ENCODE measurements around the gene GHSR.

GHSR gene

GRCh38 chr3:172437713-172438112 is 10.5 kb downstream of the GHSR start:
- DNase-seq: no peak

DNA sequence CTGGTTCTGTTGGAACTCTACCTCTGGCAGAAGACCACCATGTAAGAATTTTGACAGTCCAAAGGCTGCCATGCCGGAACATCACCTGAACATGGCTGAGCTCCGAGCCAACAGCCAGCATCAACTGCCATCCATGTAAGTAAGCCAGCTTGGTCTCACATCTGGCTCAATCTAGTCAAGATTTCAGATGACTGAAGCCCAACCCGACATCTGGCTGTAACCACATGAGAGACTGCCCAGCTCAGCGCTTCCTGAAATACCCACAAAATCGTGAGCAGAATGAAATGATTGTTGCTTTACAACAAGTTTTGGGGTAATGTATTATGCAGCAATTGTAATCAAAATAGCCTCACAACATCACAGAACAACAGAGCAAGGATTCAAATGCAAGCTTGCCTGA is 32.9 kb downstream of the GHSR start:
- no peak for DNase-seq

DNA sequence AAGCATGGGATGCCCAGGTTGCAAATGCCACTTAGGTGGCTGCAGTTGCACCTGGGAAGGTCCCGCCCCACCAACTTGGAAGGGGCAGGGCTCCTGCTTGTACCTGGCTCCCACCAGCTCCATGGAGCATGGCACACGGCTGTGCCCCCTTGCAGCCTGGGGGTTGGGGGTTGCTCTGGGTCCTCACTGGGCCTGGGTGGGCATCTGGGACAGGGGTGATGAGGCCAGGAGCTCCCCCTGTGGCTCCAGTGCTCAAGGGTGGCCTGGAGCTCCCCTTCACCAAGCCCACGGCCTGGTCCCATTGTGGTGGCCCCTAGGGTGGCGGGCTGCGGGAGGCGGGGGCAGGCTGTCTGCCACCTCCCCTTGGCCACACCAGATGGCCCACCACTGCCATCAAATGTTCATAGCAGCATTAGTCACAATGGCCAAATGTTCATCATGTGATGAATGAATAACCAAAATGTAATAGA is 36.7 kb downstream of the GHSR start:
- DNase-seq: no peak

DNA sequence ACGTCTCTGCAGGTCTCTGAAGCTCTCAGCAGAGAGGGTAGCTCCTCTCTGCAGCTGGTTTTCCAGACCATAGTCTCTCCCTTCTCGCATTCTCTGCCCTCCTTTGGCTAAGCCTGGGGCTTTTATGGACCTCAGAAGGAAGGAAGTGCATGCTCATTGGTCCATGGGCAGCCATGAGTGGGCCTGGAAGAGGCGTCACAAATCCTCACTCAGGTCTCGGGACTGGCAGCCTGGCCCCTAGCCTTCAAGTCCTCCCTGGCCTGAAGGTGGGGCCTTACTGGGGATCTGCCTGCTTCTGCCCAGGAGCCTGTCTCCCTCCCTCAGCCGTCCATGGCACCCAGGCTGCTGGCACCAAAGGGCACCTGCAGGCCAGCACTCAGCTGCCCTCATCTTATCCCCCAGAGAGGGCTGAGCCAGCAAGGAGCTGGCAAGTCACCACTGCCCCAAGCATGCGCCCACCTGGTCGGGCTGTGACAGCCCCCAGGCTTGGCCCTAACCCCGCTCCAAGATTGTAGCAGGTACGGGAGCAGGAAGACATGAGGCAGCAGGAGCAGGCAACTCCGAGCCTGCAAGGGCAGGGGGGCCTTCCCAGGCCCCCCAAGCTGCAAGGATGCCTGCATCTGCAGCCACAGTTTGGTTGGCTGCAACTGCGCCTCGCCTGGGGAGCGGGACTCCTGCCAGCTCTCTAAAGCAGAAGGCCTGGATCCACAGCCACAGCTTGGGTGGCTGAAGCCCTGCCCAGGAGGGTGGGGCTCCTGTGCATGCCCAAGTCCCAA is 37.4 kb downstream of the GHSR start:
- DNase-seq: no peak

DNA sequence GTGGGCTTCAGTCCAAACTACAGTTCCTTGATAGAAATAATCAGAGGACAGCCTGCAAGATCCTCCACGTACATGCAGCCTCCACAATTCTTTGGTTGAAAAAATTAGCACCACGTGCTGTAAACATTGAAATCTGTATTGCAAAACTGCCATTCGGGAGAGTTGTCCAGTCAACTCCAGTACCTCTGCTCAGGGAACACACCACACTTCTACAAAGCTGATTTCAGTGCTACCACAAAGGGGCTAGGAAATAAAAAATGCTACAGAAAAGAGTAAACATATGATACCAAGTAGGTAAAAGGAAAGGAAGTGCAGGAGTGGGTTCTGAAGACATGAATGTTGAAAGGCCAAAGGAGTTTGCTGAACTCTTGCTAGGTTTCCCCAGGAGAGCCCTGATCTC is 40.4 kb downstream of the GHSR start:
- no peak for DNase-seq

DNA sequence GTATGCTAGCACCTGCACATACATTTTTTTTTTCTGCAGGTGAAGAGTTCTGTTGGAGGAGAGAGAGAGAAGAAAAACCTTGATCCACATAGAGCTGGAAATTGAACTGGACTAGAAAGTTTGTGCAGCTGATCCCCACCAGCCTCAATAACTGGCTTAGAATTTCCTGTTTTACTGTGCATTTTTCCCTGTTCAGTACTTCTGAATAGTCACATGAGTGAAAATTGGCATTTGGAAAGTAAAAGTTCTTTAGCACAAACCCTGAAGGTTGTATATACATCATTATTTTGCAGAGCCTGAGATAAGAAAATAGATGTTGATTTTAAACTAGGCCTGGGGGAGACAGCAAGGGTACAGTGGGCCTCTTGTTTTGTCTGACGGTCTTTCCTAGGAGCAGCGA is 42.3 kb downstream of the GHSR start:
- DNase-seq: no peak

GRCh38 chr3:172404237-172404962 is 43.9 kb downstream of the GHSR start:
- no peak for DNase-seq

DNA sequence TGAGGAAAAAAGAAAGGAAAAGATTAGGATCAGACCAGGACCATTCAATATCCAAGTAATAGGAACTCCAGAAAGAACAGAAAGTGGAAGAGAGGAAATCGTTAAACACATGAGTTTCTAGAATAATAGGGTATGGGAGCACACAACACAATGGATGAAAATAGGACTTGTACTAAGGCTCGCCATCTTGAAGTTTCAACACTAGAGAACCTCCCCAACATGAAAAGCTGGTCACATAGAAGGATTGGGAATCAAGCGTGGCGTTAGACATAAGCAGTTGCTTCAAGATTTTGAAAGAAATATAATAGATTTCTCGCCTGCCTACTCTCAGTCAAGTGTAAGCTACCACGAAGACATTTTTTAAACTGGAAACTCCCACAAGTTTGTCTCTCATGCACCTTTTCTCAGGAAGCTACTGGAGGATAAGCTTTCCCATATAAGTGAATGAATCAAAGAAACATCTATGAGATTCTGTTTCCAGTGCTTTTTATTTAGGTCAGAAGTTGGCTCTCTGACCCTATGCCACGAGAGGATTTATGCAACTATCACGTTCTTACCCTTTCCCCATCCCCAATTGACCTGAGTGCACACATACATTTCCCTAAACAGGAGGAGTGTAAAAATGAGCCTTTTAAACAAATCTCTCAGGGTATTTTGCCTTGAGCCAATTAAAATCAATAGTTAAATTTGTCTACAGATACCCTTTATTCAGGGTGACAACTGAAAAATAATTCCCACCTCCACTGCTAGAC is 45.2 kb downstream of the GHSR start:
- no peak for DNase-seq

GRCh38 chr3:172402090-172402489 is 46.2 kb downstream of the GHSR start:
- DNase-seq: no peak

DNA sequence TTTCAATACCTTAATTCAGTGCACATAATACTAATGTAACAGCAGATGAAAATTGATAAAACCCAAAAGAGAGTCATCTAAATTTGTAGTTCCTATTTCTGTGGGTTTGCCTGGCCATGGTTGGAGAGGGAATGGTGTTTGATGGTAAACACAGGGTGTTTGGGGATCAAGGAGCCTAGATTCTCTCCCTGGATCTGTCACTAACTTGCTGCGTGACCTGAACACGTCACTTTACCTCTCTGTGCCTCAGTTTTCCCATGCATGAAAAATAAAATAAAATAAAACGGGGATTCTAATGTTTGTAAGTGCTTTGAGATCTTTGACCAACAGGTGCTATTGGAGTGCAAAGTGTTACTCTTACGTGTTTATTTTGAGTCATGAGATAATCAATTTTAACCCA is 49.8 kb downstream of the GHSR start:
- no peak for DNase-seq

DNA sequence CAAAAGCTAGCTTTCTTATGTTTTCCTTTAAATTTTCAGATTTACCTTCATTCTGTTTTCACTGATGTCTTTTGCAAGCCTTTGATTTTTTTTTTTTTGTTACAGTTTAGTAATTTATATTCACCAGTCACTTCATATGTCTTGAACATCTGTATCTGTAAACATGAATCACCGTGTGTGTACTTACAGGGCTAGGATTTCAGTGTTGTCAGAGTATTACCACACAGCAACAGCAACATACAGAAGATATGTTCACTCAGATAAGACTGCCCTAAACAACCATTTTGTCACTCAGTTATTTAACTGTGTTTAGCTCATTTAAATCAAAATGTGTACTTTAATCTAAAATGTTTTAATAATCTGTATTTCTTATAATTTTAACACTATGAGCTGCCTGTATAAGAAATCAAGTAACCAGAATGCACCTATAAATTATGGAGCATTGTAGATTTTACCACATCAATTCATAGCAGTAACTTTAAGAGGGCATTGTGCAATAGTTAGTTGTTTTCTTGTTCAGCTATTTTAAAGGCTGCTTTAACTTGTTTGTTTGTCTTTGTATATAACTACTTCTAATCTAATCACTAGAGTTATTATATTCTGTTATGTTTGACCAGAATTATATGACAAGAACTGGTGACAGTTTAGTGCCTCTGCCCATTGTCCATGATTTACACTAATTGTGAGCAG is 50.4 kb downstream of the GHSR start:
- DNase-seq: no peak

DNA sequence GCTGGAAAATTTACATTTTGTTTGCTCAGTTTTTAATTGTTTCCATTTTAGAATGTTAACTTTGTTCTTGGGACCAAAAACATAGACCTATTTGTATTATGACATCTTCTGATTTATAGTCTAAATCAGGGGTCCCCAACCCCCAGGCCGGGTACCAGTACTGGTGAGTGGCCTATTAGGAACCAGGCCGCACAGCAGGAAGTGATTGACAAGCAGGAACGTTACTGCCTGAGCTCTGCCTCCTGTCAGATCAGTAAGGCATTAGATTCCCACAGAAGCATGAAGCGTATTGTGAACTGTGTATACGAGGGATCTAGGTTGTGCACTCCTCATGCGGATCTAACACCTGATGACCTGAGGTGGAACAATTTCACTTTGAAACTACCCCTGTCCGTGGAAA is 51.9 kb downstream of the GHSR start:
- no peak for DNase-seq

- DNase-seq: no peak
These were observed 53.6 kb downstream of the GHSR start for GRCh38 chr3:172394692-172395091.

Data from NCI-H510A treated with DMSO at 0.1 percent for 48 hours (cell line).